K562 (cell line): ENCODE data around the gene ZCCHC17. TPM values are rescaled to one million over a fixed set of nuclear protein-coding genes. Genes with fewer than 3 reads are reported as not detected.

Source experiments
- ATAC-seq: fragments of 200-7000 bp; cut with Tn5 transposase; 3 replicates; pipeline ENCODE4 v1.9.1; 2020; ENCODE audit warnings: moderate library complexity
- BruUV-seq: library from RNA; stranded (reverse); fragments of 400-500 nt; replicated peaks from 2 replicates; lab custom pipeline; 2021; lab: Mats Ljungman, UMichigan
- CTCF ChIA-PET: fragments of 300-600 bp; formaldehyde crosslinking; extraction: SDS; loops from one replicate; lab custom pipeline; 2021; ENCODE audit warnings: low intra/inter-chr PET ratio; lab: Yijun Ruan, JAX
- POLR2A ChIA-PET: fragments of 300-600, 350-650 bp; sonication (Branson Sonifier 250); formaldehyde crosslinking; extraction: SDS; loops from one replicate; lab custom pipeline; 2021; ENCODE audit warnings: antibody characterized with exemption, inconsistent platforms; lab: Yijun Ruan, JAX
- DNase-seq, 4 experiments: peaks; one replicate each; pipeline versions ENCODE4 v3.0.0 to v3.0.0-alpha.2; 2011 to 2018; ENCODE audit warnings: low spot score in 3 of 4, mixed read lengths in 3 of 4; ENCODE audit errors: extremely low read depth in 1 of 4
- FAIRE-seq: peaks from 2 replicates; lab custom pipeline; 2011; peaks lifted over from hg19 to GRCh38; lab: Jason Lieb, UNC
- H2AFZ ChIP-seq: 2 replicates; pipeline ENCODE4 v1.6.0; 2011; ENCODE audit warnings: low read depth, low read length, control low read depth, inconsistent platforms
- H3K27ac ChIP-seq: fragments of 200-600 bp; 3 replicates; pipeline ENCODE4 v1.8.0; 2011; ENCODE audit warnings: low read depth, mild to moderate bottlenecking, control low read depth, inconsistent platforms, low read length, moderate library complexity, mixed read lengths; ENCODE audit errors: extremely low read depth
- H3K27me3 ChIP-seq, 2 experiments: fragments of 300-600 bp in 1 of 2; 2 replicates in 1 of 2; 3 replicates in 1 of 2; pipeline versions ENCODE4 v1.6.0 to v1.8.0; 2011; ENCODE audit warnings: inconsistent platforms in 2 of 2, low read length in 2 of 2, mild to moderate bottlenecking in 1 of 2, mixed read lengths in 1 of 2, moderate library complexity in 1 of 2; ENCODE audit not compliant: control insufficient read depth in 2 of 2, insufficient read depth in 2 of 2
- H3K36me3 ChIP-seq: fragments of 300-600 bp; 3 replicates; pipeline ENCODE4 v1.8.0; 2011; ENCODE audit warnings: mild to moderate bottlenecking, low read length, inconsistent platforms; ENCODE audit not compliant: control insufficient read depth, insufficient read depth
- H3K4me1 ChIP-seq, 2 experiments: fragments of 200-600 bp in 1 of 2; replicated peaks in 1 of 2; 2 replicates in 1 of 2; 3 replicates in 1 of 2; pipeline versions ENCODE4 v1.5.1 to v1.8.0; 2011; ENCODE audit warnings: inconsistent platforms in 2 of 2, low read length in 2 of 2, mild to moderate bottlenecking in 1 of 2, mixed read lengths in 1 of 2, moderate library complexity in 1 of 2; ENCODE audit not compliant: control insufficient read depth in 2 of 2, insufficient read depth in 2 of 2
- H3K4me2 ChIP-seq: 2 replicates; pipeline ENCODE4 v1.6.1; 2011; ENCODE audit warnings: low read length, control low read depth, inconsistent platforms, mixed read lengths; ENCODE audit not compliant: insufficient read depth
- H3K4me3 ChIP-seq: fragments of 200-600 bp; sonication (generic), shearing (Covaris generic); 2 replicates; pipeline ENCODE4 v1.5.1; 2016; ENCODE audit warnings: control low read depth, inconsistent platforms
- H3K79me2 ChIP-seq: fragments of 200-600 bp; 3 replicates; pipeline ENCODE4 v1.8.0; 2011; ENCODE audit warnings: low read length, inconsistent platforms; ENCODE audit not compliant: control insufficient read depth, insufficient read depth
- H3K9ac ChIP-seq, 2 experiments: 2 replicates each; pipeline versions ENCODE4 v1.6.0 to v1.6.1; 2011; ENCODE audit warnings: low read depth in 2 of 2, low read length in 2 of 2, control low read depth in 1 of 2, inconsistent platforms in 1 of 2, mild to moderate bottlenecking in 1 of 2, mixed read lengths in 1 of 2; ENCODE audit not compliant: insufficient read depth in 1 of 2
- H3K9me1 ChIP-seq: one replicate; pipeline ENCODE4 v1.6.0; 2011; ENCODE audit warnings: inconsistent platforms, mild to moderate bottlenecking, low read length, moderate library complexity; ENCODE audit not compliant: control insufficient read depth, insufficient read depth
- H3K9me3 ChIP-seq: replicated peaks from 2 replicates; pipeline ENCODE4 v1.5.1; 2011; ENCODE audit warnings: low read depth, low read length, inconsistent platforms; ENCODE audit not compliant: control insufficient read depth, insufficient read depth
- H4K20me1 ChIP-seq: replicated peaks from 2 replicates; pipeline ENCODE4 v1.6.1; 2011; ENCODE audit warnings: low read length, inconsistent platforms, mixed read lengths; ENCODE audit not compliant: control insufficient read depth, insufficient read depth
- CEBPG ChIP-seq, 3 experiments: fragments of 200-800 bp in 1 of 3; sonication (Bioruptor generic) in 1 of 3; sonication (generic) in 1 of 3; formaldehyde crosslinking in 1 of 3; IDR thresholded peaks in 2 of 3; conservative IDR thresholded peaks in 1 of 3; 2 replicates each; pipeline versions ENCODE4 v1.6.1 to v1.8.0; 2016 to 2022; ENCODE audit warnings: missing compliant biosample characterization in 2 of 3, missing genetic modification characterization in 2 of 3, mild to moderate bottlenecking in 1 of 3, missing genetic modification reagents in 1 of 3
- TARDBP ChIP-seq: fragments of 450-650 bp; IDR thresholded peaks from 2 replicates; pipeline ENCODE4 v1.6.1; 2016
- ZNF24 ChIP-seq: fragments of 450-650 bp; IDR thresholded peaks from 2 replicates; pipeline ENCODE4 v1.6.1; 2016
- ZNF316 ChIP-seq: fragments of 450-650 bp; IDR thresholded peaks from 2 replicates; pipeline ENCODE4 v1.6.1; 2016
- WGBS: fragments of 100-300 bp; shearing (Covaris generic); methylation state at CpG from one replicate; pipeline ENCODE4 v1.1.6; 2016; ENCODE audit warnings: low coverage, mixed read lengths; ENCODE audit not compliant: insufficient coverage; ENCODE audit errors: missing lambda C conversion rate; 5-methylcytosine and 5-hydroxymethylcytosine counted together
- in situ Hi-C: fragments of 300-500 bp; cut with MboI; formaldehyde crosslinking; loops from 4 replicates; pipeline ENCODE4 v1.15.0; 2018; ENCODE audit warnings: inconsistent platforms, mixed read lengths
- intact Hi-C: fragments of 100-400 bp; cut with micrococcal nuclease; formaldehyde crosslinking; loops from 2 replicates; pipeline ENCODE4 v1.14.2; 2022
- polyA plus RNA-seq, 8 experiments: library from polyadenylated mRNA; depleted of rRNA in 4 of 8; stranded (reverse) in 5 of 8; unstranded in 3 of 8; fragments of >200 nt; fragmentation: Nextera tagmentation in 2 of 8; fragmentation: Illumina TruSeq in 1 of 8; extraction: Ambion mirVana in 2 of 8; extraction: Trizol in 1 of 8; gene quantifications; 2 replicates each; pipeline versions ENCODE4 v1.2.1 to v1.2.3, GENCODE V29; 2011 to 2014; ENCODE audit warnings: inconsistent platforms in 1 of 8, missing spikeins in 1 of 8
- total RNA-seq, 7 experiments: library from RNA; depleted of rRNA in 6 of 7; stranded (reverse); fragments of >200 nt in 6 of 7; fragmentation: Illumina TruSeq in 2 of 7; extraction: Trizol in 2 of 7; gene quantifications; 2 replicates each; pipeline versions ENCODE4 v1.2.1 to v1.2.3, GENCODE V29; 2011 to 2021; ENCODE audit warnings: low replicate concordance in 1 of 7
- TF ChIP-seq, protein P1 (sequence below), 3 experiments: IDR thresholded peaks in 2 of 3; conservative IDR thresholded peaks in 1 of 3; 2 replicates each; pipeline ENCODE4 v1.5.1; 2011 to 2012; ENCODE audit warnings: low read length in 3 of 3, mild to moderate bottlenecking in 3 of 3, control low read depth in 2 of 3, improper control_type of control experiment in 1 of 3, inconsistent platforms in 1 of 3, low read depth in 1 of 3, mixed read lengths in 1 of 3, moderate library complexity in 1 of 3; ENCODE audit not compliant: insufficient read depth in 2 of 3

The ZCCHC17 gene
- total and polyA plus RNA-seq, 9 of the 15 experiments (the other 6 are each of a cell fraction or from before 2014, with no cell fraction given), result 46.9 to 150 (median 74.7) TPM

GRCh38 chr1:31401241-31401640 lies 104.4 kb downstream of the ZCCHC17 start:
- no peaks in the 10 kb centered on the region for H3K79me2 ChIP-seq
- no peaks in the 10 kb centered on the region for H3K9me1 ChIP-seq
- no peak overlapping the region for H3K4me2 ChIP-seq
- H3K4me3 ChIP-seq, result no peak overlapping the region
- ATAC-seq, result peak; percentile 38; the same call in 1 of the 3 replicates
- intact Hi-C loops (no loop called here), in situ Hi-C loops (no loop called here)
- ChIA-PET CTCF (no interaction called here), POLR2A (no interaction called here)
- H3K4me1 ChIP-seq, result no peaks in the 10 kb centered on the region
- whole genome bisulfite sequencing, result 11% methylated on average over 2 of the region's 2 CpGs
- no peaks in the 10 kb centered on the region for H3K36me3 ChIP-seq
- BruUV-seq, result no TSS peak
- H2AFZ ChIP-seq, result no peak overlapping the region
- peaks cover 0 to 5% of the 10 kb centered on the region in 2 experiments; a peak in 3 of 5 replicates for H3K27me3 ChIP-seq
- no peak overlapping the region for H3K9ac ChIP-seq
- FAIRE-seq, result no peak
- H3K9me3 ChIP-seq, result no peaks in the 10 kb centered on the region; the same call in 1 of the 2 replicates
- TF ChIP-seq CEBPG (CRISPR knock-in tag; IDR thresholded peaks at IDR 0.05), result no peak
- no peak for TF ChIP-seq CEBPG (tag; conservative IDR thresholded peaks at IDR 0.05 in 1 of 2, IDR thresholded peaks at IDR 0.05 in 1 of 2)
- peak; percentile 92 for TF ChIP-seq ZNF24
- no peak for TF ChIP-seq TARDBP
- TF ChIP-seq, protein P1, sequence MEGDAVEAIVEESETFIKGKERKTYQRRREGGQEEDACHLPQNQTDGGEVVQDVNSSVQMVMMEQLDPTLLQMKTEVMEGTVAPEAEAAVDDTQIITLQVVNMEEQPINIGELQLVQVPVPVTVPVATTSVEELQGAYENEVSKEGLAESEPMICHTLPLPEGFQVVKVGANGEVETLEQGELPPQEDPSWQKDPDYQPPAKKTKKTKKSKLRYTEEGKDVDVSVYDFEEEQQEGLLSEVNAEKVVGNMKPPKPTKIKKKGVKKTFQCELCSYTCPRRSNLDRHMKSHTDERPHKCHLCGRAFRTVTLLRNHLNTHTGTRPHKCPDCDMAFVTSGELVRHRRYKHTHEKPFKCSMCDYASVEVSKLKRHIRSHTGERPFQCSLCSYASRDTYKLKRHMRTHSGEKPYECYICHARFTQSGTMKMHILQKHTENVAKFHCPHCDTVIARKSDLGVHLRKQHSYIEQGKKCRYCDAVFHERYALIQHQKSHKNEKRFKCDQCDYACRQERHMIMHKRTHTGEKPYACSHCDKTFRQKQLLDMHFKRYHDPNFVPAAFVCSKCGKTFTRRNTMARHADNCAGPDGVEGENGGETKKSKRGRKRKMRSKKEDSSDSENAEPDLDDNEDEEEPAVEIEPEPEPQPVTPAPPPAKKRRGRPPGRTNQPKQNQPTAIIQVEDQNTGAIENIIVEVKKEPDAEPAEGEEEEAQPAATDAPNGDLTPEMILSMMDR (IDR thresholded peaks at IDR 0.05 in 2 of 3, conservative IDR thresholded peaks at IDR 0.05 in 1 of 3; ENCODE audit: insufficient read depth in 2 of 3, low read depth in 1 of 3, low read length in 3 of 3), result 0 out of 6 replicates have a peak, but pooled peaks of 1 of the 3 experiments have one; percentile 6
- TF ChIP-seq ZNF316, result peak; percentile 61
- H3K27ac ChIP-seq, result no peak overlapping the region
- DNase-seq, result no peak
- 0 out of 2 replicates have a peak, but pooled peaks cover 6% of the 10 kb centered on the region for H4K20me1 ChIP-seq
